Measurements from ENCODE around the gene CCHCR1. TPM values are rescaled to one million over a fixed set of nuclear protein-coding genes. Genes with fewer than 3 reads are reported as not detected.

CCHCR1 gene
- polyA plus RNA-seq, 1 donor (not counting 4 experiments of a cell fraction or from before 2014, with no cell fraction given) = 7.5 TPM

- Histone ChIP-seq H3K27me3 (ENCODE audit: control insufficient read depth, extremely low read depth, insufficient read depth, low read length) (no peaks in the 10 kb centered on the region), H3K9ac (ENCODE audit: control insufficient read depth, extremely low read depth, insufficient read depth, low read length) (no peak overlapping the region), H3K9me3 (ENCODE audit: control insufficient read depth, low read depth, low read length) (no peaks in the 10 kb centered on the region), H3K9me1 (ENCODE audit: control insufficient read depth, extremely low read depth, insufficient read depth, low read length) (no peaks in the 10 kb centered on the region), H2AFZ (ENCODE audit: control insufficient read depth, low read length) (no peak overlapping the region), H3K4me1 (ENCODE audit: control insufficient read depth, extremely low read depth, insufficient read depth, low read length) (peaks cover 6% of the 10 kb centered on the region), H3K36me3 (ENCODE audit: control insufficient read depth in 2 of 2, extremely low read depth in 1 of 2, insufficient read depth in 2 of 2, low read length in 2 of 2) (no peaks in the 10 kb centered on the region), H3K4me2 (ENCODE audit: control insufficient read depth, extremely low read depth, insufficient read depth, low read depth, low read length) (no peak overlapping the region), H4K20me1 (ENCODE audit: control insufficient read depth, extremely low read depth, insufficient read depth, low read length) (no peaks in the 10 kb centered on the region), H3K79me2 (ENCODE audit: control insufficient read depth, insufficient read depth, low read length) (no peaks in the 10 kb centered on the region), H3K4me3 (ENCODE audit: control insufficient read depth in 2 of 3, extremely low read depth in 1 of 3, insufficient read depth in 2 of 3, low read depth in 1 of 3, low read length in 3 of 3) (no peak overlapping the region), H3K27ac (ENCODE audit: control insufficient read depth, insufficient read depth, low read length) (no peak overlapping the region)
- TF ChIP-seq CTCF (optimal IDR thresholded peaks at IDR 0.05 in 1 of 3, IDR thresholded peaks at IDR 0.05 in 1 of 3, conservative IDR thresholded peaks at IDR 0.05 in 1 of 3; ENCODE audit: extremely low read depth in 1 of 3, insufficient read depth in 2 of 3, low read length in 3 of 3) (no peak), EZH2 (IDR thresholded peaks at IDR 0.05; ENCODE audit: low read length) (no peak)
- dilution Hi-C loops (cut with MboI; ENCODE audit: extremely low pct_ligation_motif_present, low sequenced_read_pairs) = no loop called here
- no peak for DNase-seq (ENCODE audit: low read depth, low spot score)
- no peak for FAIRE-seq
Observed at GRCh38 chr6:31103136-31103535, 54.5 kb downstream of the CCHCR1 start.

- H3K27ac ChIP-seq (ENCODE audit: control insufficient read depth, insufficient read depth, low read length) = no peak overlapping the region
- no peak overlapping the region for H2AFZ ChIP-seq (ENCODE audit: control insufficient read depth, low read length)
- no peak overlapping the region for H3K4me2 ChIP-seq (ENCODE audit: control insufficient read depth, extremely low read depth, insufficient read depth, low read depth, low read length)
- peaks cover 16% of the 10 kb centered on the region for H3K4me1 ChIP-seq (ENCODE audit: control insufficient read depth, extremely low read depth, insufficient read depth, low read length)
- H3K9ac ChIP-seq (ENCODE audit: control insufficient read depth, extremely low read depth, insufficient read depth, low read length) = no peak overlapping the region
- H3K27me3 ChIP-seq (ENCODE audit: control insufficient read depth, extremely low read depth, insufficient read depth, low read length) = no peaks in the 10 kb centered on the region
- no peaks in the 10 kb centered on the region for H4K20me1 ChIP-seq (ENCODE audit: control insufficient read depth, extremely low read depth, insufficient read depth, low read length)
- no peak for FAIRE-seq
- no peaks in the 10 kb centered on the region for H3K9me1 ChIP-seq (ENCODE audit: control insufficient read depth, extremely low read depth, insufficient read depth, low read length)
- DNase-seq (ENCODE audit: low read depth, low spot score) = no peak
- H3K4me3 ChIP-seq (ENCODE audit: control insufficient read depth in 2 of 3, extremely low read depth in 1 of 3, insufficient read depth in 2 of 3, low read depth in 1 of 3, low read length in 3 of 3) = no peak overlapping the region
- no peaks in the 10 kb centered on the region for H3K79me2 ChIP-seq (ENCODE audit: control insufficient read depth, insufficient read depth, low read length)
- dilution Hi-C loops (cut with MboI; ENCODE audit: extremely low pct_ligation_motif_present, low sequenced_read_pairs) = no loop called here
- no peaks in the 10 kb centered on the region for H3K9me3 ChIP-seq (ENCODE audit: control insufficient read depth, low read depth, low read length)
- TF ChIP-seq EZH2 (IDR thresholded peaks at IDR 0.05; ENCODE audit: low read length) (no peak), CTCF (optimal IDR thresholded peaks at IDR 0.05 in 1 of 3, IDR thresholded peaks at IDR 0.05 in 1 of 3, conservative IDR thresholded peaks at IDR 0.05 in 1 of 3; ENCODE audit: extremely low read depth in 1 of 3, insufficient read depth in 2 of 3, low read length in 3 of 3) (no peak)
- H3K36me3 ChIP-seq (ENCODE audit: control insufficient read depth in 2 of 2, extremely low read depth in 1 of 2, insufficient read depth in 2 of 2, low read length in 2 of 2) = no peaks in the 10 kb centered on the region
Observed at GRCh38 chr6:31098449-31098938, 59.1 kb downstream of the CCHCR1 start.

Measured in keratinocyte (primary cell).